IMR-90 (cell line): Measurements from ENCODE around the gene HCFC1R1. TPM values are rescaled to one million over a fixed set of nuclear protein-coding genes. Genes with fewer than 3 reads are reported as not detected.
A peak's percentile ranks its signal among the peaks of the same experiment; 100 is the strongest.

Experiments
- ATAC-seq: fragments of 200-7000 bp; cut with Tn5 transposase; 2 replicates; pipeline ENCODE4 v1.9.1; 2020; ENCODE audit warnings: low read depth, mild to moderate bottlenecking, moderate library complexity
- BruUV-seq: library from RNA; stranded (reverse); fragments of 400-500 nt; replicated peaks from 2 replicates; lab custom pipeline; 2021; lab: Mats Ljungman, UMichigan
- CTCF ChIA-PET: fragments of 300-600 bp; formaldehyde crosslinking; extraction: SDS; loops from one replicate; lab custom pipeline; 2021; ENCODE audit warnings: antibody characterized with exemption; lab: Yijun Ruan, JAX
- POLR2A ChIA-PET: fragments of 300-600 bp; sonication (Branson Sonifier 250); formaldehyde crosslinking; loops from one replicate; lab custom pipeline; 2022; ENCODE audit warnings: antibody characterized with exemption; ENCODE audit not compliant: unreplicated experiment; lab: Charles Lee
- DNase-seq: peaks from one replicate; pipeline ENCODE4 v3.0.0; 2013
- H2AFZ ChIP-seq: replicated peaks from 2 replicates; pipeline ENCODE3; 2013; ENCODE audit warnings: low read length, mild to moderate bottlenecking; ENCODE audit not compliant: poor library complexity
- H2AK5ac ChIP-seq: 2 replicates; pipeline ENCODE4 v1.6.1; 2013; ENCODE audit warnings: low read depth, low read length, inconsistent platforms
- H2AK9ac ChIP-seq: replicated peaks from 2 replicates; pipeline ENCODE3; 2013; ENCODE audit warnings: mild to moderate bottlenecking, low read depth, low read length, moderate library complexity; ENCODE audit not compliant: poor library complexity
- H2BK120ac ChIP-seq: 2 replicates; pipeline ENCODE4 v1.6.1; 2013; ENCODE audit warnings: low read depth, low read length, inconsistent platforms
- H2BK15ac ChIP-seq: 3 replicates; pipeline ENCODE4 v1.6.1; 2013; ENCODE audit warnings: low read depth, low read length, inconsistent platforms
- H2BK20ac ChIP-seq: 2 replicates; pipeline ENCODE4 v1.6.1; 2013; ENCODE audit warnings: low read depth, mild to moderate bottlenecking, inconsistent platforms, low read length, moderate library complexity
- H2BK5ac ChIP-seq: 2 replicates; pipeline ENCODE4 v1.6.1; 2013; ENCODE audit warnings: mild to moderate bottlenecking, low read depth, low read length, inconsistent platforms; ENCODE audit not compliant: poor library complexity, severe bottlenecking
- H3K14ac ChIP-seq: replicated peaks from 2 replicates; pipeline ENCODE4 v1.6.1; 2013; ENCODE audit warnings: low read depth, low read length, inconsistent platforms
- H3K18ac ChIP-seq: 2 replicates; pipeline ENCODE4 v1.6.1; 2013; ENCODE audit warnings: low read depth, low read length, control low read depth
- H3K23ac ChIP-seq: 2 replicates; pipeline ENCODE4 v1.6.1; 2013; ENCODE audit warnings: low read depth, low read length, inconsistent platforms
- H3K27ac ChIP-seq: 2 replicates; pipeline ENCODE4 v1.5.1; 2013; ENCODE audit warnings: mild to moderate bottlenecking, control low read depth, low read length; ENCODE audit not compliant: insufficient read depth
- H3K27me3 ChIP-seq: 2 replicates; pipeline ENCODE4 v1.6.1; 2013; ENCODE audit warnings: low read length; ENCODE audit not compliant: control insufficient read depth, insufficient read depth
- H3K36me3 ChIP-seq: 2 replicates; pipeline ENCODE4 v1.6.1; 2013; ENCODE audit warnings: low read length, mixed read lengths; ENCODE audit not compliant: control insufficient read depth, insufficient read depth
- H3K4ac ChIP-seq: 2 replicates; pipeline ENCODE4 v1.6.1; 2013; ENCODE audit warnings: low read depth, low read length, inconsistent platforms
- H3K4me1 ChIP-seq: 2 replicates; pipeline ENCODE4 v1.6.1; 2013; ENCODE audit warnings: low read length, mixed read lengths; ENCODE audit not compliant: control insufficient read depth, insufficient read depth
- H3K4me2 ChIP-seq: 2 replicates; pipeline ENCODE4 v1.6.1; 2013; ENCODE audit warnings: low read depth, mild to moderate bottlenecking, control low read depth, low read length, moderate library complexity
- H3K4me3 ChIP-seq: 2 replicates; pipeline ENCODE4 v1.5.1; 2013; ENCODE audit warnings: low read depth, mild to moderate bottlenecking, control low read depth, low read length, moderate library complexity; ENCODE audit not compliant: insufficient read depth
- H3K56ac ChIP-seq: 2 replicates; pipeline ENCODE4 v1.6.1; 2013; ENCODE audit warnings: low read length, inconsistent platforms; ENCODE audit not compliant: insufficient read depth; ENCODE audit errors: extremely low read depth
- H3K79me1 ChIP-seq, 2 experiments: 2 replicates each; pipeline ENCODE4 v1.6.1; 2013; ENCODE audit warnings: low read length in 2 of 2, inconsistent platforms in 1 of 2, low read depth in 1 of 2
- H3K9ac ChIP-seq: 2 replicates; pipeline ENCODE4 v1.6.1; 2013; ENCODE audit warnings: low read depth, low read length, control low read depth
- H3K9me1 ChIP-seq: 2 replicates; pipeline ENCODE4 v1.6.1; 2013; ENCODE audit warnings: low read length, inconsistent platforms; ENCODE audit not compliant: insufficient read depth
- H3K9me3 ChIP-seq: 2 replicates; pipeline ENCODE4 v1.6.1; 2013; ENCODE audit warnings: low read length; ENCODE audit not compliant: control insufficient read depth, insufficient read depth
- H4K20me1 ChIP-seq: 2 replicates; pipeline ENCODE4 v1.6.1; 2013; ENCODE audit warnings: low read length, inconsistent platforms; ENCODE audit not compliant: insufficient read depth
- H4K5ac ChIP-seq: 2 replicates; pipeline ENCODE4 v1.6.1; 2013; ENCODE audit warnings: mild to moderate bottlenecking, low read depth, low read length, control low read depth
- H4K8ac ChIP-seq, 2 experiments: 2 replicates each; pipeline ENCODE4 v1.6.1; 2013; ENCODE audit warnings: low read depth in 2 of 2, low read length in 2 of 2, control low read depth in 1 of 2, inconsistent platforms in 1 of 2
- H4K91ac ChIP-seq: 2 replicates; pipeline ENCODE4 v1.6.1; 2013; ENCODE audit warnings: low read depth, low read length, inconsistent platforms; ENCODE audit not compliant: insufficient read depth
- CEBPB ChIP-seq: IDR thresholded peaks from 2 replicates; pipeline ENCODE4 v1.6.1; 2012; ENCODE audit warnings: low read depth, low read length, improper control_type of control experiment
- CHD1 ChIP-seq: IDR thresholded peaks from 2 replicates; pipeline ENCODE4 v1.6.1; 2012; ENCODE audit warnings: low read depth, low read length, improper control_type of control experiment
- CTCF ChIP-seq: conservative IDR thresholded peaks from 2 replicates; pipeline ENCODE4 v1.5.1; 2012; ENCODE audit warnings: mild to moderate bottlenecking, low read depth, low read length, improper control_type of control experiment
- FOS ChIP-seq: fragments of 150-350 bp; IDR thresholded peaks from 2 replicates; pipeline ENCODE4 v1.6.1; 2016; ENCODE audit warnings: low read depth, low read length
- NFE2L2 ChIP-seq: fragments of 150-350 bp; IDR thresholded peaks from 2 replicates; pipeline ENCODE4 v1.6.1; 2016; ENCODE audit warnings: low read depth, mild to moderate bottlenecking, low read length
- RAD21 ChIP-seq: IDR thresholded peaks from 2 replicates; pipeline ENCODE4 v1.6.1; 2012; ENCODE audit warnings: low read length, improper control_type of control experiment
- SMC3 ChIP-seq: fragments of 150-350 bp; IDR thresholded peaks from 2 replicates; pipeline ENCODE4 v1.6.1; 2016; ENCODE audit warnings: low read depth, mild to moderate bottlenecking, antibody characterized with exemption, low read length, moderate library complexity
- WGBS, 2 experiments: methylation state at CpG; one replicate each; pipeline versions ENCODE4 v1.1.5 to v1.1.7; 2013; ENCODE audit warnings: missing lambda C conversion rate in 2 of 2; ENCODE audit not compliant: insufficient read length in 1 of 2; ENCODE audit errors: extremely low coverage in 2 of 2; 5-methylcytosine and 5-hydroxymethylcytosine counted together
- dilution Hi-C: fragments of 300-500 bp; cut with HindIII; formaldehyde crosslinking; loops from one replicate; pipeline ENCODE4 v1.14.3; 2018; ENCODE audit warnings: low sequenced_read_pairs; ENCODE audit not compliant: unreplicated experiment
- in situ Hi-C: fragments of 300-500 bp; cut with MboI; formaldehyde crosslinking; loops from 3 replicates; pipeline ENCODE4 v1.14.3; 2019; ENCODE audit warnings: low sequenced_read_pairs, inconsistent platforms, mixed read lengths
- intact Hi-C: fragments of 100-400 bp; cut with micrococcal nuclease; formaldehyde crosslinking; loops from 2 replicates; pipeline ENCODE4 v1.10.0; 2022
- polyA plus RNA-seq, 3 experiments: library from polyadenylated mRNA; depleted of rRNA; stranded (reverse); fragments of >200 nt; gene quantifications; 2 replicates each; pipeline ENCODE4 v1.2.3, GENCODE V29; 2012; ENCODE audit warnings: low replicate concordance in 1 of 3
- total RNA-seq: library from RNA; depleted of rRNA; stranded (reverse); fragments of >200 nt; gene quantifications from 2 replicates; pipeline ENCODE4 v1.2.3, GENCODE V29; 2012
- TF ChIP-seq, protein P1 (sequence below): fragments of 150-350 bp; IDR thresholded peaks from 2 replicates; pipeline ENCODE4 v1.6.1; 2016; ENCODE audit warnings: low read depth, mild to moderate bottlenecking, low read length, moderate library complexity, borderline replicate concordance

The HCFC1R1 gene
- total and polyA plus RNA-seq, 2 of the 4 experiments (the other 2 are of a cell fraction), result 7.2 to 57.9 TPM

GRCh38 chr16:3009568-3010390 lies 14.0 kb downstream of the HCFC1R1 start:
- H3K4me1 ChIP-seq, result peaks cover 3% of the 10 kb centered on the region; the same call in 1 of the 2 replicates
- H3K9me3 ChIP-seq, result no peaks in the 10 kb centered on the region
- H2AFZ ChIP-seq, result peak overlapping the region; percentile 70
- H2BK5ac ChIP-seq, result no peak overlapping the region
- POLR2A ChIA-PET, result interaction anchor here (0.5 to 1.0 kb wide), 2 partner anchors 10 to 126 kb away, joined by 4 to 5 read pairs; partner anchors contain the start of gene TNFRSF12A
- H2AK9ac ChIP-seq, result no peak overlapping the region
- H4K91ac ChIP-seq, result no peak overlapping the region
- TF ChIP-seq CTCF (no peak), FOS (peak; percentile 6; the same call in 1 of the 2 replicates), NFE2L2 (no peak), RAD21 (no peak), CHD1 (no peak), SMC3 (no peak), CEBPB (no peak)
- TF ChIP-seq, protein P1, sequence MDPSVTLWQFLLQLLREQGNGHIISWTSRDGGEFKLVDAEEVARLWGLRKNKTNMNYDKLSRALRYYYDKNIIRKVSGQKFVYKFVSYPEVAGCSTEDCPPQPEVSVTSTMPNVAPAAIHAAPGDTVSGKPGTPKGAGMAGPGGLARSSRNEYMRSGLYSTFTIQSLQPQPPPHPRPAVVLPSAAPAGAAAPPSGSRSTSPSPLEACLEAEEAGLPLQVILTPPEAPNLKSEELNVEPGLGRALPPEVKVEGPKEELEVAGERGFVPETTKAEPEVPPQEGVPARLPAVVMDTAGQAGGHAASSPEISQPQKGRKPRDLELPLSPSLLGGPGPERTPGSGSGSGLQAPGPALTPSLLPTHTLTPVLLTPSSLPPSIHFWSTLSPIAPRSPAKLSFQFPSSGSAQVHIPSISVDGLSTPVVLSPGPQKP, result no peak
- H3K18ac ChIP-seq, result no peak overlapping the region
- DNase-seq, result peak; percentile 9
- no peak overlapping the region for H3K14ac ChIP-seq
- BruUV-seq, result no TSS peak
- H3K79me1 ChIP-seq, result no peaks in the 10 kb centered on the region
- no peak overlapping the region for H4K8ac ChIP-seq
- no peak overlapping the region for H3K4ac ChIP-seq
- H3K4me2 ChIP-seq, result peak overlapping the region; percentile 15; the same call in 1 of the 2 replicates
- peak; percentile 71 for ATAC-seq
- intact Hi-C loops (no loop called here), in situ Hi-C loops (no loop called here), dilution Hi-C loops (no loop called here)
- H2BK15ac ChIP-seq, result no peak overlapping the region
- peaks cover 4% of the 10 kb centered on the region; the same call in 1 of the 2 replicates for H4K20me1 ChIP-seq
- CTCF ChIA-PET, result no interaction called here
- no peak overlapping the region for H3K56ac ChIP-seq
- H3K27me3 ChIP-seq, result peaks cover 51% of the 10 kb centered on the region
- H2AK5ac ChIP-seq, result no peak overlapping the region
- no peak overlapping the region for H3K27ac ChIP-seq
- H3K4me3 ChIP-seq, result no peak overlapping the region
- H4K5ac ChIP-seq, result no peak overlapping the region
- H2BK120ac ChIP-seq, result no peak overlapping the region
- no peaks in the 10 kb centered on the region for H3K36me3 ChIP-seq
- 30% methylated on average over 5 of the region's 21 CpGs; no CpG with 5 or more reads in 1 of the 2 experiments for WGBS, 2 experiments
- H2BK20ac ChIP-seq, result no peak overlapping the region
- H3K9me1 ChIP-seq, result no peaks in the 10 kb centered on the region
- no peak overlapping the region for H3K9ac ChIP-seq
- no peak overlapping the region for H3K23ac ChIP-seq
